Prostate gland (tissue), 2 donors: ENCODE results near the gene PLXNB1.

Experiments used
- CTCF ChIP-seq, 4 experiments: fragments of 200-600 bp in 2 of 4; fragments of 450-650 bp in 2 of 4; sonication (generic) in 2 of 4; IDR thresholded peaks; 1 replicate in 3 of 4; 2 replicates in 1 of 4; pipeline ENCODE4 v1.5.1; 2016 to 2019; ENCODE audit warnings: antibody characterized with exemption in 4 of 4, mild to moderate bottlenecking in 2 of 4, moderate library complexity in 2 of 4
- POLR2A ChIP-seq: fragments of 450-650 bp; IDR thresholded peaks from one replicate; pipeline ENCODE4 v1.6.1; 2016; ENCODE audit warnings: antibody characterized with exemption, mild to moderate bottlenecking
- POLR2AphosphoS5 ChIP-seq: sonication (generic); formaldehyde crosslinking; IDR thresholded peaks from one replicate; pipeline ENCODE4 v1.6.1; 2017; ENCODE audit warnings: antibody characterized with exemption

DNA sequence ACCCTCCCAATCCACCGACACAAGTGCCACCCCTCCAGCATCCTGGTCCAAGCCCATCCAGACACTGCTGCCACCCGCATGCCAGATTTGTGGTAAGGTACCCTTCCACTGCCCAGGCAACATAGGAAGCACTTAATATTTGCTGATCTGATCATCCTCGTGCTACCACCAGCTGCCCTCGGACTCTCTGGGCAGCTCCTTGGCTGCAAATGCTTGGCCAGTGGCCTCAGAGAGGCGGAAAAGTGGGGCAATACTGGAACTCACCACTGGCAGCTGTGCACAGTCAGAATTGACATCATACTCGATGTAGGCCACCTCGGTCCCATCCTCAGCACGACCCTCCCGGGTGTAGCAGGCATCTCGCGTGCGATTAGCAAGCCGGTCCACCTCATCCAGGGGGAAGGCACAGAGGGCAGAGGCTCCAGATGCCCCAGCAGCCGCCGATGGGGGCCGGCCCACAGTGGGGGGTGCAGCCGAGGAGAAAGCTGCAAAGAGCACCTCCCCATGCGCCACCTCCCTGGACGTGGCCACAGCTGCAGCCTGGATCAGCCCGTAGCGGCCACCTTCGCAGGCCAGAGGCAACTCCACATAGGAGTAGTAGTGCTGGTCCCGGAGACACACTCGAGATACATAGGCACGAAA lies 6.5 kb downstream of the PLXNB1 start:
- TF ChIP-seq CTCF (IDR thresholded peaks at IDR 0.05) (no peak), POLR2A (no peak), POLR2AphosphoS5 (no peak)
